HG02759 (cell line): ENCODE measurements around the gene ACTG2.

Experiments used
- ATAC-seq: cut with Tn5 transposase; IDR thresholded peaks from one replicate; pipeline ENCODE4 v1.9.1; 2021; ENCODE audit warnings: mild to moderate bottlenecking, moderate library complexity; ENCODE audit not compliant: unreplicated experiment

ACTG2 gene

GRCh38 chr2:73963385-73964120, 70.7 kb downstream of the ACTG2 start:
- ATAC-seq: peak; percentile 54

GRCh38 chr2:73964223-73964622, 71.4 kb downstream of the ACTG2 start:
- ATAC-seq: no peak

GRCh38 chr2:73965053-73965452, 72.2 kb downstream of the ACTG2 start:
- ATAC-seq: no peak

- ATAC-seq: no peak
Observed at GRCh38 chr2:73968357-73968937, 75.6 kb downstream of the ACTG2 start.

DNA sequence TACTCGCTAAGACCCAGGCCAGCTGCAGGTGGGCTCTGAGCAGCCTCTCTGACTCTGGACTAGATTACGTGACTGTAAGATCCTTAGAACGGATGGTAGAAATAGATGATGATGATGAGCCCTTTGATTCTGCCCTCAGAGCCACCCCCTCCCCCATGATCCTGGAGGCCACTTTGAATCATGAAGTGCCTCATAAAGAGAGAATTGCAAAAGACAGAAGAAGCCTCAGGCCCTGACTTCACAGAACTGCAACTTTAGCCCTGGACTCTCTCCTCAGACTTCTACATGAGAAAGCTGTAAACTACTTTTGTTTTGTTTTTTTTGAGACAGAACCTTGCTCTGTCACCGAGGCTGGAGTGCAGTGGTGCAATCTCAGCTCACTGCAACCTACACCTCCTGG, 76.5 kb downstream of the ACTG2 start:
- no peak for ATAC-seq
